ENCODE results near the gene FGF12. TPM values are rescaled to one million over a fixed set of nuclear protein-coding genes. Genes with fewer than 3 reads are reported as not detected.

FGF12 gene
- total RNA-seq, 4 donors from 2014 or later, result 0.42 to 1.5 (median 0.62) TPM

DNA sequence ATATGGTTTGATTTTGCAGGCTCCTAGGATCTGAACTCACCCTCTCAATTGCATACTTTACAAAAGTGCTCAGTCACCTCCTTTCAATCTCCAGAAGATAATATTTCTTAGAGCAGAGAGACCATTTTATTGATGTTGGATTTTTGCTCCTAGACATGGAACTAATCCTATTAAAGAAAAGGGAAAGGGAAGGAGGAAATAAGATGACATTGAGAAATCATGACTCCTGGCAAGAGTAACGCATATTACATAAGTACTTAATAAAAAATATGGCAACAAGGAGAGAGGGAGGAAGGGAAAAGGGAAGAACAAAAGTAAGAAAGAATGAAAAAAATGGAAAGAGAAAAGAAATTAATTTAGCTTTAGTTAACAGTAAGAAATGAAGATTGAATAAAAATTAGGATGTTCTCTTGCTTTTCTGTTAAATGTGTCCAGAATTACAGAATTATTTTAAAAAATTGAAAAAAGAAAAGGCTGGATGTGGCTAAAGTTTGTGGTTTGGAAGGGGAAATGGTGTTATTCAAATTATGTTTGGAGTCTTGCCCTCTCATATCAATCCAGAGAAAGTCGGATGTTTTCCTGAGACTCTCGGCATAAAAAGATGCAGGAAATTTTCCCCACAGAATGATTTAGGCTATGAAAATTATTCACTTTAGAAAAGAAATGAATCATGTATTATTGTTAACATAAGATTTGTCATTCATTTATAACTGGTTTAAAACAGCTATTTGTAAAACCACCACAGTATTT, 474.0 kb downstream of the FGF12 start:
- no peak overlapping the region for H3K4me3 ChIP-seq
- H3K36me3 ChIP-seq, result no peaks in the 10 kb centered on the region
- TF ChIP-seq, protein P1, sequence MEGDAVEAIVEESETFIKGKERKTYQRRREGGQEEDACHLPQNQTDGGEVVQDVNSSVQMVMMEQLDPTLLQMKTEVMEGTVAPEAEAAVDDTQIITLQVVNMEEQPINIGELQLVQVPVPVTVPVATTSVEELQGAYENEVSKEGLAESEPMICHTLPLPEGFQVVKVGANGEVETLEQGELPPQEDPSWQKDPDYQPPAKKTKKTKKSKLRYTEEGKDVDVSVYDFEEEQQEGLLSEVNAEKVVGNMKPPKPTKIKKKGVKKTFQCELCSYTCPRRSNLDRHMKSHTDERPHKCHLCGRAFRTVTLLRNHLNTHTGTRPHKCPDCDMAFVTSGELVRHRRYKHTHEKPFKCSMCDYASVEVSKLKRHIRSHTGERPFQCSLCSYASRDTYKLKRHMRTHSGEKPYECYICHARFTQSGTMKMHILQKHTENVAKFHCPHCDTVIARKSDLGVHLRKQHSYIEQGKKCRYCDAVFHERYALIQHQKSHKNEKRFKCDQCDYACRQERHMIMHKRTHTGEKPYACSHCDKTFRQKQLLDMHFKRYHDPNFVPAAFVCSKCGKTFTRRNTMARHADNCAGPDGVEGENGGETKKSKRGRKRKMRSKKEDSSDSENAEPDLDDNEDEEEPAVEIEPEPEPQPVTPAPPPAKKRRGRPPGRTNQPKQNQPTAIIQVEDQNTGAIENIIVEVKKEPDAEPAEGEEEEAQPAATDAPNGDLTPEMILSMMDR (IDR thresholded peaks at IDR 0.05), result no peak
- TF ChIP-seq POLR2A (IDR thresholded peaks at IDR 0.05), result no peak
- TF ChIP-seq EP300 (IDR thresholded peaks at IDR 0.05), result no peak
- H3K4me1 ChIP-seq, result peaks cover 0 to 4% (median 0%) of the 10 kb centered on the region in 4 donors
- 30 to 35% methylated on average over 3 of the region's 3 CpGs for WGBS, 2 donors
- no peak for DNase-seq (ENCODE audit: low spot score in 2 of 2)
- H3K27me3 ChIP-seq, result no peaks in the 10 kb centered on the region
- H3K9me3 ChIP-seq, result no peaks in the 10 kb centered on the region
- H3K27ac ChIP-seq, result no peak overlapping the region

DNA sequence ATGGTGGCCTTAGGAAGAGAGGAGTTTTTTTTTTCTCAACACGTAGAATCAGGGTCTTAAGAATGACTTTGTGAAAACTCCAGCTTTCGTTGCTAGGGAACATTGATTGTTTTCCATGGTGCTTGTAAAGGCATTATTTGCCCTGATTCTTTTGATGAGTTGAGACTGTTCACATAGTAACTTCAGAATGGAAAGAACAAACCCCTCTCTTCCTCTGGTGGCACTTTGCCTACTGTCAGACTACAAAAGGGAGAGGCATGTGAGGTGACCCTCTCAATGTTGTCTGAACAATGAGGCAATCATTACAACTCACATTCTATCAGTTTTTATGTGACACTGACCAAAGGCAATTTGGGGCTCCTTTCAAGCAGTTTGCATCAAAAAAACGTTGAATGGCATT, 477.8 kb downstream of the FGF12 start:
- Histone ChIP-seq H3K36me3 (no peaks in the 10 kb centered on the region), H3K27me3 (no peaks in the 10 kb centered on the region), H3K27ac (no peak overlapping the region), H3K9me3 (no peaks in the 10 kb centered on the region), H3K4me3 (no peak overlapping the region), H3K4me1 (peaks cover 0 to 4% (median 0%) of the 10 kb centered on the region in 4 donors)
- no peak for DNase-seq (ENCODE audit: low spot score in 2 of 2)
- 46 to 51% methylated on average over 3 of the region's 3 CpGs for WGBS, 2 donors
- TF ChIP-seq EP300 (IDR thresholded peaks at IDR 0.05) (no peak), POLR2A (IDR thresholded peaks at IDR 0.05) (no peak)
- TF ChIP-seq, protein P1 (IDR thresholded peaks at IDR 0.05), result no peak

DNA sequence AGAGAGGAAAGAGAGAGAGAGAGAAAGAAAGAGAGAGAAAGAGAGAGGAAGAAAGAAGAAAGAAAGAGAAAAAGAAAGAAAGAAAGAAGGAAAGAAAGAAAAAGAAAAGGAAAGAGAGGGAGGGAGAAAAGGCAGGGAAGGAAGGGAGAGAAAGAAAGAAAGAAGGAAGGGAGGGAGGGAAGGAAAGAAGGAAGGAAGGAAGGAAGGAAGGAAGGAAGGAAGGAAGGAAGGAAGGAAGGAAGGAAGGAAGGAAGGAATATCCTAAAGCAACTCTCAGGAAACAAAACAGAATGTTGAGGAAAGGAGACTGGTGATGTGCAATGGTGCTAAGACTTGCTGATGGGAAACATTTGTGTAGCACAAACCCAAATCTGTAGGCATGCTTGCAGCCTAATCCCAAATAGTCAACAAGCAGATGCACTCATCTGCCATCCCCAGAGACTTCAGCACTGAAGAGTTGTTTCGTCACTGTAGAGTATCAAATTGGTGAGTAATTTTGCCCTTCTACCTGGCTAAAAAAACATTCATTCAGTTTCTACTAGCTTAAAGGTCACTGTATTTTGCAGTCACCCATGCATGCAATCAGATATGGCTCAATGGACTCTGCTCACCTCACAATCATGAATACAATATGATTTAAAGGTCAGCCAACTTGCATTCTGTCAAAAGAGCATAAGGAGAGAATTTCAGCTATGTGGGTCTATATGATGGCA, 480.3 kb downstream of the FGF12 start:
- Histone ChIP-seq H3K27ac (no peak overlapping the region), H3K36me3 (no peaks in the 10 kb centered on the region), H3K27me3 (no peaks in the 10 kb centered on the region), H3K9me3 (no peaks in the 10 kb centered on the region), H3K4me3 (no peak overlapping the region), H3K4me1 (no peaks in the 10 kb centered on the region)
- no peak for DNase-seq (ENCODE audit: low spot score in 2 of 2)
- TF ChIP-seq EP300 (IDR thresholded peaks at IDR 0.05), result no peak
- no peak for TF ChIP-seq POLR2A (IDR thresholded peaks at IDR 0.05)
- TF ChIP-seq, protein P1 (IDR thresholded peaks at IDR 0.05), result no peak
- WGBS, 2 donors, result 67 to 75% methylated on average over 1 of the region's 1 CpG

DNA sequence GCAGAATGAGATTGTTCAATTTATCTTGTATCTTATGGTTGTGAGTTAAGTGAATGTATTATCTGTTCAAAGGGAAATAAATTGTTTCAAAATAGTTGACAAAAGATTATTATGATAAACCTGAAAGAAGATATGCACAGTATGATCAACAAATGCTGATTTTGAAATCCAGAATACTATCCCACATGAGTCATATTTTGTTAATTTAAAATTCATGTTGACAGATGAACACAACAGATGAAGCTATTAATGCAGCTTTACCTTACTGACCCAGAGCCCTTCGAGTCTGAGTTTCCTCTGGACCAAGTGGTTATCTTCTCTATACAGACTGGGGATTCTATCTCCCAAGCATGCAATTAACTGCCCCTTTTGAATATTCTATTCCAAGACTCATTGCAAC, 482.8 kb downstream of the FGF12 start:
- H3K4me1 ChIP-seq, result no peaks in the 10 kb centered on the region
- H3K9me3 ChIP-seq, result no peaks in the 10 kb centered on the region
- no peaks in the 10 kb centered on the region for H3K36me3 ChIP-seq
- no peak for TF ChIP-seq POLR2A (IDR thresholded peaks at IDR 0.05)
- no peak for TF ChIP-seq EP300 (IDR thresholded peaks at IDR 0.05)
- TF ChIP-seq, protein P1 (IDR thresholded peaks at IDR 0.05), result no peak
- WGBS, 2 donors, result 59% methylated on average over 1 of the region's 1 CpG
- no peaks in the 10 kb centered on the region for H3K27me3 ChIP-seq
- H3K27ac ChIP-seq, result no peak overlapping the region
- no peak for DNase-seq (ENCODE audit: low spot score in 2 of 2)
- H3K4me3 ChIP-seq, result no peak overlapping the region

DNA sequence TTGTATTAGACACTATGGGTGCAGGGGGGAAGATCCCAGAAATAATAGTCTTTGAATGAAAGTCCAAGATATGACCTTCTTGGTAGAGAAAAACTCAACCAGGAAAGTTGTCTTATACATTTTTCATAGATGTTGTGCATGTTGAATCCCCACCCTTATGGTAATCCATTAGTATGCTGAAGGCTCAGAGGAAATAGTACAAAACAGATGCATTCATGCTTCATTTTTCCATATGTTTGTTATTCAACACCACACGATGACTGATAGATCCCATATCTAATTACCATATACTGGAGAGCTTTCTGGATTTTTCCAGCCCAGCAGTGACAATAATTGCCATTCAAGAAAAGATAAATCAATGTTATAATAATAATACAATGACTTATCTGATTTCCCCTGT, 487.4 kb downstream of the FGF12 start:
- peaks cover 0 to 5% (median 0%) of the 10 kb centered on the region in 4 donors for H3K9me3 ChIP-seq
- no peaks in the 10 kb centered on the region for H3K36me3 ChIP-seq
- no peaks in the 10 kb centered on the region for H3K4me1 ChIP-seq
- H3K4me3 ChIP-seq, result no peak overlapping the region
- no peak for DNase-seq (ENCODE audit: low spot score in 2 of 2)
- H3K27ac ChIP-seq, result no peak overlapping the region
- TF ChIP-seq EP300 (IDR thresholded peaks at IDR 0.05) (no peak), POLR2A (IDR thresholded peaks at IDR 0.05) (no peak)
- TF ChIP-seq, protein P1 (IDR thresholded peaks at IDR 0.05), result no peak
- WGBS, 2 donors, result 47 to 54% methylated on average over 1 of the region's 1 CpG
- no peaks in the 10 kb centered on the region for H3K27me3 ChIP-seq

All from tibial nerve (tissue), 4 donors.